ENCODE data around the gene RGS7BP. TPM values are rescaled to one million over a fixed set of nuclear protein-coding genes. Genes with fewer than 3 reads are reported as not detected.
"Not testable (repeated sequence)": the region's sequence is repeated elsewhere in the genome, so short reads cannot be mapped to it uniquely, and the experiment has no call there.

The RGS7BP gene
- total RNA-seq, 2 experiments from 2014 or later, result not detected

GRCh38 chr5:64516216-64516615 lies 10.4 kb downstream of the RGS7BP start:
- no peak overlapping the region for H3K27ac Mint-ChIP-seq
- POLR2A ChIA-PET, result interaction anchor here (0.6 kb wide), 1 partner anchor 13 kb away, joined by 3 read pairs; no protein-coding TSS in a partner anchor
- peaks cover 3% of the 10 kb centered on the region for H3K27me3 Mint-ChIP-seq
- CTCF ChIA-PET, result no interaction called here
- no peak for DNase-seq
- no peaks in the 10 kb centered on the region for H3K4me1 Mint-ChIP-seq
- H3K36me3 Mint-ChIP-seq (ENCODE audit: low read depth), result no peaks in the 10 kb centered on the region
- no peak overlapping the region for H3K4me3 Mint-ChIP-seq
- no peaks in the 10 kb centered on the region for H3K9me3 Mint-ChIP-seq

GRCh38 chr5:64518793-64519192 lies 13.0 kb downstream of the RGS7BP start:
- H3K36me3 Mint-ChIP-seq (ENCODE audit: low read depth), result no peaks in the 10 kb centered on the region
- peaks cover 3% of the 10 kb centered on the region for H3K27me3 Mint-ChIP-seq
- ChIA-PET POLR2A (no interaction called here), CTCF (no interaction called here)
- H3K4me1 Mint-ChIP-seq, result no peaks in the 10 kb centered on the region
- no peak for DNase-seq
- H3K9me3 Mint-ChIP-seq, result no peaks in the 10 kb centered on the region
- no peak overlapping the region for H3K27ac Mint-ChIP-seq
- no peak overlapping the region for H3K4me3 Mint-ChIP-seq

- H3K4me3 Mint-ChIP-seq, result no peak overlapping the region
- peaks cover 3% of the 10 kb centered on the region for H3K27me3 Mint-ChIP-seq
- ChIA-PET POLR2A (no interaction called here), CTCF (no interaction called here)
- H3K27ac Mint-ChIP-seq, result no peak overlapping the region
- no peaks in the 10 kb centered on the region for H3K4me1 Mint-ChIP-seq
- no peak for DNase-seq
- H3K36me3 Mint-ChIP-seq (ENCODE audit: low read depth), result no peaks in the 10 kb centered on the region
- H3K9me3 Mint-ChIP-seq, result no peaks in the 10 kb centered on the region
Observed at GRCh38 chr5:64519263-64519662, 13.4 kb downstream of the RGS7BP start.

GRCh38 chr5:64526734-64527439 lies 21.1 kb downstream of the RGS7BP start:
- POLR2A ChIA-PET, result no interaction called here
- CTCF ChIA-PET, result no interaction called here
- H3K4me1 Mint-ChIP-seq, result no peaks in the 10 kb centered on the region
- no peaks in the 10 kb centered on the region for H3K9me3 Mint-ChIP-seq
- H3K4me3 Mint-ChIP-seq, result no peak overlapping the region
- no peaks in the 10 kb centered on the region for H3K36me3 Mint-ChIP-seq (ENCODE audit: low read depth)
- DNase-seq, result no peak
- no peak overlapping the region for H3K27ac Mint-ChIP-seq
- H3K27me3 Mint-ChIP-seq, result no peaks in the 10 kb centered on the region

GRCh38 chr5:64530076-64530475 lies 24.3 kb downstream of the RGS7BP start:
- ChIA-PET CTCF (no interaction called here), POLR2A (no interaction called here)
- DNase-seq, result no peak
- no peak overlapping the region for H3K27ac Mint-ChIP-seq
- no peaks in the 10 kb centered on the region for H3K9me3 Mint-ChIP-seq
- no peaks in the 10 kb centered on the region for H3K4me1 Mint-ChIP-seq
- no peaks in the 10 kb centered on the region for H3K36me3 Mint-ChIP-seq (ENCODE audit: low read depth)
- H3K4me3 Mint-ChIP-seq, result no peak overlapping the region
- H3K27me3 Mint-ChIP-seq, result no peaks in the 10 kb centered on the region

GRCh38 chr5:64532212-64532611 lies 26.4 kb downstream of the RGS7BP start:
- Mint-ChIP-seq H3K36me3 (ENCODE audit: low read depth) (no peaks in the 10 kb centered on the region), H3K27me3 (no peaks in the 10 kb centered on the region), H3K9me3 (no peaks in the 10 kb centered on the region), H3K4me1 (no peaks in the 10 kb centered on the region), H3K27ac (no peak overlapping the region), H3K4me3 (no peak overlapping the region)
- ChIA-PET CTCF (no interaction called here), POLR2A (no interaction called here)
- DNase-seq, result no peak

- Mint-ChIP-seq H3K36me3 (ENCODE audit: low read depth) (no peaks in the 10 kb centered on the region), H3K27ac (no peak overlapping the region), H3K27me3 (no peaks in the 10 kb centered on the region), H3K9me3 (no peaks in the 10 kb centered on the region), H3K4me3 (no peak overlapping the region), H3K4me1 (no peaks in the 10 kb centered on the region)
- DNase-seq, result no peak
- CTCF ChIA-PET, result no interaction called here
- POLR2A ChIA-PET, result no interaction called here
Observed at GRCh38 chr5:64532657-64533056, 26.8 kb downstream of the RGS7BP start.

GRCh38 chr5:64534033-64534432 lies 28.2 kb downstream of the RGS7BP start:
- CTCF ChIA-PET, result no interaction called here
- POLR2A ChIA-PET, result no interaction called here
- peaks cover 2% of the 10 kb centered on the region for H3K27me3 Mint-ChIP-seq
- no peak overlapping the region for H3K27ac Mint-ChIP-seq
- H3K36me3 Mint-ChIP-seq (ENCODE audit: low read depth), result no peaks in the 10 kb centered on the region
- DNase-seq, result no peak
- no peaks in the 10 kb centered on the region for H3K4me1 Mint-ChIP-seq
- H3K4me3 Mint-ChIP-seq, result no peak overlapping the region
- no peaks in the 10 kb centered on the region for H3K9me3 Mint-ChIP-seq

- Mint-ChIP-seq H3K36me3 (ENCODE audit: low read depth) (no peaks in the 10 kb centered on the region), H3K27ac (no peak overlapping the region), H3K27me3 (no peaks in the 10 kb centered on the region), H3K4me3 (no peak overlapping the region), H3K9me3 (peaks cover 8% of the 10 kb centered on the region), H3K4me1 (no peaks in the 10 kb centered on the region)
- no peak for DNase-seq
- ChIA-PET CTCF (no interaction called here), POLR2A (no interaction called here)
Observed at GRCh38 chr5:64557911-64558310, 52.1 kb downstream of the RGS7BP start.

GRCh38 chr5:64558641-64559040 lies 52.8 kb downstream of the RGS7BP start:
- CTCF ChIA-PET; DNase-seq; POLR2A ChIA-PET; H3K4me3 Mint-ChIP-seq; H3K27ac Mint-ChIP-seq; H3K9me3 Mint-ChIP-seq; H3K36me3 Mint-ChIP-seq (ENCODE audit: low read depth); H3K27me3 Mint-ChIP-seq; H3K4me1 Mint-ChIP-seq: not testable (repeated sequence)

- Mint-ChIP-seq H3K4me1 (no peaks in the 10 kb centered on the region), H3K4me3 (no peak overlapping the region), H3K27me3 (peaks cover 4% of the 10 kb centered on the region), H3K9me3 (no peaks in the 10 kb centered on the region), H3K27ac (no peak overlapping the region), H3K36me3 (ENCODE audit: low read depth) (no peaks in the 10 kb centered on the region)
- POLR2A ChIA-PET, result no interaction called here
- CTCF ChIA-PET, result no interaction called here
- no peak for DNase-seq
Observed at GRCh38 chr5:64566310-64566916, 60.6 kb downstream of the RGS7BP start.

- Mint-ChIP-seq H3K9me3 (no peaks in the 10 kb centered on the region), H3K36me3 (ENCODE audit: low read depth) (no peaks in the 10 kb centered on the region), H3K27ac (no peak overlapping the region), H3K4me3 (no peak overlapping the region), H3K27me3 (peaks cover 7% of the 10 kb centered on the region), H3K4me1 (no peaks in the 10 kb centered on the region)
- POLR2A ChIA-PET, result no interaction called here
- no peak for DNase-seq
- CTCF ChIA-PET, result no interaction called here
Observed at GRCh38 chr5:64569858-64570257, 64.0 kb downstream of the RGS7BP start.

- no peaks in the 10 kb centered on the region for H3K4me1 Mint-ChIP-seq
- no peaks in the 10 kb centered on the region for H3K36me3 Mint-ChIP-seq (ENCODE audit: low read depth)
- peaks cover 7% of the 10 kb centered on the region for H3K27me3 Mint-ChIP-seq
- ChIA-PET POLR2A (no interaction called here), CTCF (no interaction called here)
- no peak for DNase-seq
- H3K27ac Mint-ChIP-seq, result no peak overlapping the region
- H3K9me3 Mint-ChIP-seq, result no peaks in the 10 kb centered on the region
- H3K4me3 Mint-ChIP-seq, result no peak overlapping the region
Observed at GRCh38 chr5:64570395-64570996, 64.7 kb downstream of the RGS7BP start.

GRCh38 chr5:64575561-64575960 lies 69.7 kb downstream of the RGS7BP start:
- no peak for DNase-seq
- Mint-ChIP-seq H3K36me3 (ENCODE audit: low read depth) (no peaks in the 10 kb centered on the region), H3K4me1 (no peaks in the 10 kb centered on the region), H3K9me3 (no peaks in the 10 kb centered on the region), H3K27me3 (peaks cover 7% of the 10 kb centered on the region), H3K4me3 (no peak overlapping the region), H3K27ac (no peak overlapping the region)
- ChIA-PET CTCF (no interaction called here), POLR2A (no interaction called here)

Data from activated CD4-positive, alpha-beta T cell treated with anti-CD3 and anti-CD28 coated beads, Interleukin-2, amount 10 ng/mL, durations not matched to agents 7 days and 5 days (primary cell).